Lower lobe of right lung (tissue), 2 donors: ENCODE results near the gene UVSSA. TPM values are rescaled to one million over a fixed set of nuclear protein-coding genes. Genes with fewer than 3 reads are reported as not detected.

Source experiments
- ATAC-seq, 2 donors: fragments of 200-7000 bp; cut with Tn5 transposase; one replicate each; pipeline ENCODE4 v1.9.1; 2020 to 2022; ENCODE audit warnings: mild to moderate bottlenecking in 2 of 2, moderate library complexity in 2 of 2
- DNase-seq: peaks from one replicate; pipeline ENCODE4 v3.0.0-alpha.2; 2020
- H3K27ac ChIP-seq: fragments of 200-600 bp; one replicate; pipeline ENCODE4 v1.8.0; 2022
- H3K27me3 ChIP-seq: fragments of 200-600 bp; one replicate; pipeline ENCODE4 v1.8.0; 2022; ENCODE audit warnings: low read depth
- H3K36me3 ChIP-seq: fragments of 200-600 bp; one replicate; pipeline ENCODE4 v1.8.0; 2022; ENCODE audit warnings: mild to moderate bottlenecking
- H3K4me1 ChIP-seq: fragments of 200-600 bp; one replicate; pipeline ENCODE4 v1.8.0; 2022
- H3K4me3 ChIP-seq: fragments of 200-600 bp; one replicate; pipeline ENCODE4 v1.8.0; 2022; ENCODE audit warnings: mild to moderate bottlenecking
- H3K9me3 ChIP-seq: fragments of 200-600 bp; one replicate; pipeline ENCODE4 v1.8.0; 2022
- intact Hi-C: fragments of 100-400 bp; cut with DNase I; formaldehyde crosslinking; loops from one replicate; pipeline ENCODE4 v1.11.0; 2022
- total RNA-seq: library from RNA; stranded (reverse); fragmentation: NEBNext Ultra II Directional; extraction: Animal tissue kit (Norgen Biotek cat#: 25700); gene quantifications from one replicate; pipeline ENCODE4 v1.2.1, GENCODE V29; 2021
- TF ChIP-seq, protein P1 (sequence below): fragments of 200-600 bp; IDR thresholded peaks from one replicate; pipeline ENCODE4 v1.8.0; 2022; ENCODE audit warnings: antibody characterized with exemption, mild to moderate bottlenecking
- donor health status: DM: no; HTN: yes; CAD: no; lungs with severe emphysema.

Gene UVSSA
- total RNA-seq, 1 donor from 2014 or later, result 27.9 TPM

GRCh38 chr4:1354136-1354982, 7.4 kb downstream of the UVSSA start:
- no peak overlapping the region for H3K4me3 ChIP-seq
- intact Hi-C loops, result no loop called here
- DNase-seq (no peak), ATAC-seq (no peak)
- TF ChIP-seq, protein P1, sequence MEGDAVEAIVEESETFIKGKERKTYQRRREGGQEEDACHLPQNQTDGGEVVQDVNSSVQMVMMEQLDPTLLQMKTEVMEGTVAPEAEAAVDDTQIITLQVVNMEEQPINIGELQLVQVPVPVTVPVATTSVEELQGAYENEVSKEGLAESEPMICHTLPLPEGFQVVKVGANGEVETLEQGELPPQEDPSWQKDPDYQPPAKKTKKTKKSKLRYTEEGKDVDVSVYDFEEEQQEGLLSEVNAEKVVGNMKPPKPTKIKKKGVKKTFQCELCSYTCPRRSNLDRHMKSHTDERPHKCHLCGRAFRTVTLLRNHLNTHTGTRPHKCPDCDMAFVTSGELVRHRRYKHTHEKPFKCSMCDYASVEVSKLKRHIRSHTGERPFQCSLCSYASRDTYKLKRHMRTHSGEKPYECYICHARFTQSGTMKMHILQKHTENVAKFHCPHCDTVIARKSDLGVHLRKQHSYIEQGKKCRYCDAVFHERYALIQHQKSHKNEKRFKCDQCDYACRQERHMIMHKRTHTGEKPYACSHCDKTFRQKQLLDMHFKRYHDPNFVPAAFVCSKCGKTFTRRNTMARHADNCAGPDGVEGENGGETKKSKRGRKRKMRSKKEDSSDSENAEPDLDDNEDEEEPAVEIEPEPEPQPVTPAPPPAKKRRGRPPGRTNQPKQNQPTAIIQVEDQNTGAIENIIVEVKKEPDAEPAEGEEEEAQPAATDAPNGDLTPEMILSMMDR, result no peak
- H3K36me3 ChIP-seq, result peaks cover 79% of the 10 kb centered on the region
- no peaks in the 10 kb centered on the region for H3K9me3 ChIP-seq
- peaks cover 14% of the 10 kb centered on the region for H3K4me1 ChIP-seq
- no peak overlapping the region for H3K27ac ChIP-seq
- no peaks in the 10 kb centered on the region for H3K27me3 ChIP-seq

- H3K4me1 ChIP-seq, result peaks cover 9% of the 10 kb centered on the region
- no peak overlapping the region for H3K27ac ChIP-seq
- DNase-seq (no peak), ATAC-seq (no peak)
- TF ChIP-seq, protein P1, result no peak
- no peak overlapping the region for H3K4me3 ChIP-seq
- no peaks in the 10 kb centered on the region for H3K9me3 ChIP-seq
- peaks cover 76% of the 10 kb centered on the region for H3K36me3 ChIP-seq
- H3K27me3 ChIP-seq, result no peaks in the 10 kb centered on the region
- intact Hi-C loops, result no loop called here
Measured at GRCh38 chr4:1354983-1355275, 7.9 kb downstream of the UVSSA start.

- Histone ChIP-seq H3K27ac (no peak overlapping the region), H3K36me3 (peaks cover 75% of the 10 kb centered on the region), H3K4me3 (no peak overlapping the region), H3K9me3 (no peaks in the 10 kb centered on the region), H3K27me3 (no peaks in the 10 kb centered on the region), H3K4me1 (peaks cover 9% of the 10 kb centered on the region)
- TF ChIP-seq, protein P1, result no peak
- ATAC-seq, result no peak
- no peak for DNase-seq
- intact Hi-C loops, result no loop called here
Measured at GRCh38 chr4:1355378-1355777, 8.4 kb downstream of the UVSSA start.

DNA sequence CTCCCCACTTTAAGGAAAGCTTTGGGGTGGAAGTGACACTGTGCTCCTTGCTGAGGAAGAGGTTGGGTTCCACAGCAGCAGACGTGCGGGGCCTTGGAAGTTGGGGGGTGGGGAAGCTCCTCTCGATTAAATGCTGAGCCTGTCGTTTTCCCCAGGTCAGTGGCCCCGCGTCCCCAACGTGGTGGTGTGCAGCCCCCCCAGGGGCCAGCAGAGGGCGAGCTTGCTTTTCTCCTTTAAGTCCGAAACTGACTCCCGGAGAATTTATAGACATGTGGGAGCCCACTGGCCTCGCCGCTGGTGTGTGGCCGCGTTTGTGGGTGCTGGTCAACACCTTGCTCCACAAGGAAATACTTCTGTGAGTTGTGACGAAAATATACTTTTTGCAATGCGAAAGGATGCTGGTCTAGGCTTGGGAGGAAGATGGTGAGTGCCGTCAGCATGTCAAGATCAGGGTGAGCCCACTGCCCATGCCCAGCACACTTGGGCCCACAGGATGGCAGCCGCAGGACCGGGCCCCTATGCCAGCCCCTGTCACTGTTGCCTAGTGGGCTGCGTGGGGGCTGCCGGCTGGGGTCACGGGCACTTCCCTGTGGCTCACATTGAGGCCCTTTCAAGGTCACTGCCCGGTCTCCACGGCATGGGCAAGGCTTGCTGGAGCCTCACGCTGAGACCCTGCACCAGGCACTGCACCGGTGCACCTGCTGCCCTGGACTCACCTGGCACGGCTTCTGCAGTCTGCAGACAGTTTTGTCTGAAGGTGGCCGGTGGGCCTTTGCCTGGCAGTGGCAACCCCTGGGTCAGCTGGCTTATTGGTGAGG, 9.4 kb downstream of the UVSSA start:
- Histone ChIP-seq H3K27ac (no peak overlapping the region), H3K9me3 (no peaks in the 10 kb centered on the region), H3K36me3 (peaks cover 80% of the 10 kb centered on the region), H3K4me3 (no peak overlapping the region), H3K4me1 (peaks cover 8% of the 10 kb centered on the region), H3K27me3 (no peaks in the 10 kb centered on the region)
- DNase-seq (peak; percentile 73), ATAC-seq (peak in 1 of 2 donors; percentile 38)
- TF ChIP-seq, protein P1, result peak; percentile 87
- intact Hi-C loops, result no loop called here

GRCh38 chr4:1357356-1358248, 10.6 kb downstream of the UVSSA start:
- intact Hi-C loops, result no loop called here
- H3K4me1 ChIP-seq, result no peaks in the 10 kb centered on the region
- DNase-seq, result no peak
- H3K36me3 ChIP-seq, result peaks cover 82% of the 10 kb centered on the region
- TF ChIP-seq, protein P1, result no peak
- H3K9me3 ChIP-seq, result no peaks in the 10 kb centered on the region
- no peak overlapping the region for H3K4me3 ChIP-seq
- no peak overlapping the region for H3K27ac ChIP-seq
- no peak for ATAC-seq
- H3K27me3 ChIP-seq, result no peaks in the 10 kb centered on the region
